ENCODE results near the gene SIX2.

The SIX2 gene

GRCh38 chr2:45024097-45024496 lies 14.8 kb upstream of the SIX2 start:
- TF ChIP-seq, protein P1, sequence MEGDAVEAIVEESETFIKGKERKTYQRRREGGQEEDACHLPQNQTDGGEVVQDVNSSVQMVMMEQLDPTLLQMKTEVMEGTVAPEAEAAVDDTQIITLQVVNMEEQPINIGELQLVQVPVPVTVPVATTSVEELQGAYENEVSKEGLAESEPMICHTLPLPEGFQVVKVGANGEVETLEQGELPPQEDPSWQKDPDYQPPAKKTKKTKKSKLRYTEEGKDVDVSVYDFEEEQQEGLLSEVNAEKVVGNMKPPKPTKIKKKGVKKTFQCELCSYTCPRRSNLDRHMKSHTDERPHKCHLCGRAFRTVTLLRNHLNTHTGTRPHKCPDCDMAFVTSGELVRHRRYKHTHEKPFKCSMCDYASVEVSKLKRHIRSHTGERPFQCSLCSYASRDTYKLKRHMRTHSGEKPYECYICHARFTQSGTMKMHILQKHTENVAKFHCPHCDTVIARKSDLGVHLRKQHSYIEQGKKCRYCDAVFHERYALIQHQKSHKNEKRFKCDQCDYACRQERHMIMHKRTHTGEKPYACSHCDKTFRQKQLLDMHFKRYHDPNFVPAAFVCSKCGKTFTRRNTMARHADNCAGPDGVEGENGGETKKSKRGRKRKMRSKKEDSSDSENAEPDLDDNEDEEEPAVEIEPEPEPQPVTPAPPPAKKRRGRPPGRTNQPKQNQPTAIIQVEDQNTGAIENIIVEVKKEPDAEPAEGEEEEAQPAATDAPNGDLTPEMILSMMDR (conservative IDR thresholded peaks at IDR 0.05; ENCODE audit: low read length) = no peak
- TF ChIP-seq EZH2phosphoT487 (IDR thresholded peaks at IDR 0.05; ENCODE audit: borderline replicate concordance) = no peak
- Histone ChIP-seq H3K4me3 (ENCODE audit: low read length, poor library complexity, severe bottlenecking) (no peak overlapping the region), H3K27me3 (ENCODE audit: insufficient read depth, low read length, poor library complexity, severe bottlenecking) (no peaks in the 10 kb centered on the region), H3K4me2 (ENCODE audit: low read depth, low read length, poor library complexity, severe bottlenecking) (no peak overlapping the region), H3K4me1 (ENCODE audit: insufficient read depth, low read length, poor library complexity, severe bottlenecking) (peaks cover 6% of the 10 kb centered on the region), H3K9me2 (replicated peaks; ENCODE audit: low read depth, low read length) (no peaks in the 10 kb centered on the region), H3K36me3 (ENCODE audit: insufficient read depth, low read length) (no peaks in the 10 kb centered on the region), H3F3A (ENCODE audit: low read depth) (no peaks in the 10 kb centered on the region), H4K20me1 (ENCODE audit: insufficient read depth, low read length, poor library complexity, severe bottlenecking) (no peaks in the 10 kb centered on the region), H3K79me2 (ENCODE audit: insufficient read depth, low read length) (no peaks in the 10 kb centered on the region), H3K9ac (ENCODE audit: low read depth, low read length, poor library complexity, severe bottlenecking) (no peak overlapping the region), H3K9me3 (ENCODE audit: insufficient read depth, low read depth, low read length) (no peaks in the 10 kb centered on the region), H2AFZ (ENCODE audit: low read length) (no peak overlapping the region)

DNA sequence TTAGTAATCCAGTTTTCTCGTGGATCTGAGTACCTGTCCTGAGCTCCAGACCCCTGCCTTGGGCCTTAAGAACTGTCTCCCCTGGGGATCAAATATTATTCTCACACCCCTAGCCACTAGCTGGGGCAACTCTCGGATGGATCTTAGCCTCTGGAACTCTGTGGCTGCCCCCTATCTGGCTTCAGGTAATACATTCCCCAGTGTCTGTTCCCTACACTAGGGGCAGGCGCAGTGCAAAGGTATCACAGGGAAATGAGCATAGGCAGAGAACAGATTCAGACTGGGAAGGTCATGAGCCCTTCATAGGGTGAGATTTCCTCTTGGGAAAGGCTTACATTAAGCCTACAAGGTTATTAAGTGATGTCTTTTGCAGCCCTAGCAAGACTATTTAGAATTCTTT lies 11.2 kb upstream of the SIX2 start:
- H3K4me2 ChIP-seq (ENCODE audit: low read depth, low read length, poor library complexity, severe bottlenecking) = no peak overlapping the region
- TF ChIP-seq, protein P1 (conservative IDR thresholded peaks at IDR 0.05; ENCODE audit: low read length) = no peak
- TF ChIP-seq EZH2phosphoT487 (IDR thresholded peaks at IDR 0.05; ENCODE audit: borderline replicate concordance) = no peak
- no peaks in the 10 kb centered on the region for H3K79me2 ChIP-seq (ENCODE audit: insufficient read depth, low read length)
- H4K20me1 ChIP-seq (ENCODE audit: insufficient read depth, low read length, poor library complexity, severe bottlenecking) = no peaks in the 10 kb centered on the region
- no peaks in the 10 kb centered on the region for H3K9me2 ChIP-seq (replicated peaks; ENCODE audit: low read depth, low read length)
- no peaks in the 10 kb centered on the region for H3K36me3 ChIP-seq (ENCODE audit: insufficient read depth, low read length)
- no peak overlapping the region for H3K9ac ChIP-seq (ENCODE audit: low read depth, low read length, poor library complexity, severe bottlenecking)
- H3F3A ChIP-seq (ENCODE audit: low read depth) = no peaks in the 10 kb centered on the region
- no peak overlapping the region for H3K4me3 ChIP-seq (ENCODE audit: low read length, poor library complexity, severe bottlenecking)
- no peaks in the 10 kb centered on the region for H3K27me3 ChIP-seq (ENCODE audit: insufficient read depth, low read length, poor library complexity, severe bottlenecking)
- H2AFZ ChIP-seq (ENCODE audit: low read length) = no peak overlapping the region
- H3K4me1 ChIP-seq (ENCODE audit: insufficient read depth, low read length, poor library complexity, severe bottlenecking) = no peaks in the 10 kb centered on the region
- no peaks in the 10 kb centered on the region for H3K9me3 ChIP-seq (ENCODE audit: insufficient read depth, low read depth, low read length)

GRCh38 chr2:45018023-45018422 lies 8.8 kb upstream of the SIX2 start:
- Histone ChIP-seq H3K4me2 (ENCODE audit: low read depth, low read length, poor library complexity, severe bottlenecking) (no peak overlapping the region), H4K20me1 (ENCODE audit: insufficient read depth, low read length, poor library complexity, severe bottlenecking) (no peaks in the 10 kb centered on the region), H3K4me1 (ENCODE audit: insufficient read depth, low read length, poor library complexity, severe bottlenecking) (no peaks in the 10 kb centered on the region), H3K9me3 (ENCODE audit: insufficient read depth, low read depth, low read length) (no peaks in the 10 kb centered on the region), H3K9ac (ENCODE audit: low read depth, low read length, poor library complexity, severe bottlenecking) (no peak overlapping the region), H3K27me3 (ENCODE audit: insufficient read depth, low read length, poor library complexity, severe bottlenecking) (no peaks in the 10 kb centered on the region), H2AFZ (ENCODE audit: low read length) (no peak overlapping the region), H3F3A (ENCODE audit: low read depth) (no peaks in the 10 kb centered on the region), H3K79me2 (ENCODE audit: insufficient read depth, low read length) (no peaks in the 10 kb centered on the region), H3K4me3 (ENCODE audit: low read length, poor library complexity, severe bottlenecking) (no peak overlapping the region), H3K36me3 (ENCODE audit: insufficient read depth, low read length) (no peaks in the 10 kb centered on the region), H3K9me2 (replicated peaks; ENCODE audit: low read depth, low read length) (no peaks in the 10 kb centered on the region)
- TF ChIP-seq, protein P1 (conservative IDR thresholded peaks at IDR 0.05; ENCODE audit: low read length) = no peak
- TF ChIP-seq EZH2phosphoT487 (IDR thresholded peaks at IDR 0.05; ENCODE audit: borderline replicate concordance) = no peak
